ENCODE data around the gene KCNQ1OT1.

KCNQ1OT1 gene

GRCh38 chr11:2566223-2567025 lies 133.4 kb downstream of the KCNQ1OT1 start:
- no peak for DNase-seq

DNA sequence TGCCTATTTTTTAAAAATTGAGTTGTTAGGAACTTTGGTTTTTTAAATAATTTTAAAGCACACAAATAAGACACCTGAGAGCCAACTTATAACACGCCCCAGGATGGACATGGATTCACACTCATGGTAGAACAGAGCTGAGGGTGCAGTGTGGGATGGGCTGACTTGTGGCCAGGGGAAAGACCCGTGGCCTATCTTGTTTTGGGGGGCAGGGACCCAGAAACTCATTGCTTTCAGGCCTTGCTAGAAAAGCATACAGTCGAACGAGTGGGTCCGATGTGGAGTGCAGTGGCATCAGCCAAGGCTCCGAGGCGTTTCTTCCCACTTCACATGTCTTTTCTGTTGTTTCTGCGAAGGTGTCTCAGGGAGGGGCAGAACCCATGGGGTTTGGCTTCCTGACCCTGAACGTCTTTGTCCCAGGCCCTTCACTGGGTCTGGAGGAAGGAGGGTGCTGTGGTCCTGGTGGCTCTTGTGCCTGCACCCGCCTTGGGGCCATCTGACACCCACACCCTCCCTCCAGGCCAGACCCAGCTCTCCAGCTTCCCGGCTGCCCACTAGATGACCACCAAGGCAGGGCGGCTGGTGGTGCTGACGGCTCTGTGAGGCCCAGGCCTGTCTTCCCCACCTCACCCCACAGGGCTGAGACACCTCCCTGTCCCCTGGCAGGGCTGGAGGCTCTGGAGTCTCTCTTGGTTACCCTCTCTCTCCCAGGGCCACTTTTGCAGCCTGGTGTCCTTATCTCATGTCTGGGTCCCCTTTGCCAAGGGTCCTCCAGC lies 134.2 kb downstream of the KCNQ1OT1 start:
- no peak for DNase-seq

GRCh38 chr11:2564588-2565425 lies 135.0 kb downstream of the KCNQ1OT1 start:
- DNase-seq, result no peak

DNA sequence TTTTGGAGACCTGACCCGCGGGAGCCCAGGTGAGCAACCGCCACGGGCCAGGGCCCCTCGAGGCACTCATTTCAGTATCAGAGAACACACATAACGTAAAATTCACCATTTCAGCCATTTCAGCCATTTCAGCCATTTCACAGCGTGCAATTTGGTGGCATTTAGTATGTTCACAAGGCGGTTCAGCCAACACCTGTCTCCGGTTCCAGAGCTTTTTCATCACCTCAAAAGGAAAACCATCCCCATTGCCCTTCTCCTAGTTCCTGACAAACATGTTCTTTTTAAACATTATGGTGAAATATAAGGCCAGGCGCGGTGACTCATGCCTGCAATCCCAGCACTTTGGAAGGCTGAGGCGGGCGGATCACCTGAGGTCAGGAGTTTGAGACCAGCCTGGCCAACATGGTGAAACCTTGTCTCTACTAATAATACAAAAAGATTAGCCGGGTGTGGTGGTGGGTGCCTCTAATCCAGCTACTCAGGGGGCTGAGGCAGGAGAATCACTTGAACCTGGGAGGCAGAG lies 135.7 kb downstream of the KCNQ1OT1 start:
- DNase-seq, result no peak

DNA sequence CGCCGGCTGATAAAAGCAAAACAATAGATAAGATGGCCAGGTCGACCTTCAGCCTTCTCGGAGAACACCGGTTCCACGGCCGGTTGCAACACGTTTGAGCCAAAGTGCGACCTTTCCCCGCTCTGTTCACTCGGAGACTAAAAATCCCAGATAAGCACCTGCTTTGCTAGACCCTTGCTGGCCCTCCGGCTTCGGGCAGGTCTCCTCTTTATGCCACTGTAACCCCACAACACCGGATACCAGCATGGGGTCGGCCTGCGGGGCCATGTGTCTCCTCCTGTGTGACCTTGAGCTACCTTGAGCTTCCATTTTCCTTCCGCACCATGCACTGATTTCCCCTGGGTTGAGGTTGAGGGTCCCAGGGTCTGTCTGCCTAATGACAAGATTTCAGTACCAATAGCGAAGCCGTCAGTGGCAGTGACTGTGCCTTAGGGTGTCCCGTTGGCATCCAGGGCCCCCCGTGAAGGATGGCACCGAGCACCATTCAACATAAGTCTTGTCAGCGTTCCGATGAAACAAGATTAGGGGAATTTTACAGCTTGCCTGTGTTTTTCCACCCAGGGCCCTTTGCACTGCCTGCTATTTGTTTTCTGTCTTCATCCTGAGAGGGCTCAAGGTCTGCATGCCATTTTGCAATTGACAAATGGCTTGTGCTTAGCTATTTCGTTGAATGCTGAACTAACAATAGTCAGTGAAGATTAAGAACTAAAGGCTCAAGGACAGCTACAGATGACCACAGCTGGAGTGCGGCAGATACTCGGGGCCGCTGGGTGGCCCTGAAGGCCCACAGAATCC lies 136.4 kb downstream of the KCNQ1OT1 start:
- DNase-seq, result no peak

GRCh38 chr11:2562890-2563212 lies 136.9 kb downstream of the KCNQ1OT1 start:
- DNase-seq, result no peak

DNA sequence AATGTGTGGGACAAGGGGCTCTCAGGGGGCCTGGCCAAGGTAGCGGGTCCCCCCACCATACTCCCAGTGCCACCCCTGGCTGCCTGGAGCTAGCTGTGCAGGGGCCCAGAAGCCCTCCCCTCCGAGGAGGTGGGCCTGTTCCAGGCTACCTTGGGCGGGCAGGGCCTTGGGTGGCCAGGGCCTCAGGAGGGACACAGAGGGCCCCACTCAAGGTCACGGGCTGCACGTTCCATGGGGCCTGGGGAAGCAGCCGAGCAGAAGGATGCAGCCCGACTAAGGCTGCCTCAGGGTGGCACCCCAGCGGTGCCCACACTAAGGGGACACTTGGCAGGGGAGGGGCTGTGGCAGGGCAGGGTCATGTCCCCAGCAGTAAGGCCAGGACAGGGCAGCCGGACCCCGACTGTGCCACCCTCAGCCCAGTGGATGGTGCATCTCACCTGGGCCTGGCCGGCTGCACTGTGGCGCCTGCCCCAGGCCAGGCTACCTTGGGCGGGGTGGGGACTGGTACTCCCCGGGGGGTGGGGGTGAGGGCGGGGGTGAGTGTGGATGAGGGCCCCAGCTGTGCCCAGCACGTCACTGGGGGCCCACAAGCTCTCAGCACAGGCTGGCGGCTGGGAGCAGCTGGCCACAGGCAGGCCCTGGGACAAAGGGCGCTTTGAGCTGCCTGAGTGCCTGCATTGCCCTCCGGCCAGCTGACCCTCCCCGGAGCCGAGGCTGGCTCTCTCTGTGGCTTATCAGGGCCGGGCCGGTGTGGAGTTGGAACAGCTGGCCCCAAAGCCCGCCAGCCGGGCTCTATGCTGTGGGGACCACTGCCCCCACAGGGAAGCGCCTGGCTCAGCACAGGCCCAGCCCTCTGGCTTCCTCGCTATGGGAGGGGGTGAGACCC lies 137.9 kb downstream of the KCNQ1OT1 start:
- DNase-seq, result no peak

DNA sequence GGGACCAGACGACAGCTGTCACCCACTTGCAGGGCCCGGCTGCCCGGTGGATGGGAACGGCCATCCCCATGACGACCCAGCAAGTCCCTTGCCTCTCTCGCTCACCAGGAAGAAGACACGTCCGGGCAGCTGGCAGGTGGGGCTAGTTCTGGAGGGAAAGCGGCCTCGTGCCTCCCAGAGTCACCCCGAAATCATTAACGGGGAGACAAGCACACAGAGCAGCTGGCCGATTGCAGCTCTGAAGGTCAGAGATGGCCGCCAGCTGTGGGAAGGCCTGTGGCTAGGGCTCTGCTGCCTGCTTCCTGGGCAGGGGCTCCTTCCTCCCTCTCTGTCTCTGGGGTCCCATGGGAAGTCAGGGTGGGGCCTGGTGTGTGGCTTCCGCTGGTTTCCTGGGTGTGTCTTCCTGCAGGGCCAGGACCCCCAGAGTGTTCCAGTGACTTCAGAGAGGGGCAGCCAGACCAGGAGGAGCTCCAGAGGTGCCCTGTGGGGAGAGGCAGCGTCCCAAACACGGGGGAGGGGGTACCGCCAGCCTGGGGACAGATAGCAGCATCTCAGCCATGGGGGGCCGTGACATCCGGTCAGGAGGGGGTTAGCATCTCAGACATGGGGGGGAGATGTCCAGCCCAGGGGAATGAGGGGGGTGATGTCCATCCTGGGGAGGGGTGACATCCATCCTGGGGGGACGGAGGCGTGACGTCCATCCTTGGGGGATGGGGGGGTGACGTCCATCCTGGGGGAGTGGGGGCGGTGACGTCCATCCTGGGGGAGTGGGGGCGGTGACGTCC lies 140.1 kb downstream of the KCNQ1OT1 start:
- DNase-seq, result no peak

GRCh38 chr11:2558861-2559526 lies 140.8 kb downstream of the KCNQ1OT1 start:
- DNase-seq, result no peak

DNA sequence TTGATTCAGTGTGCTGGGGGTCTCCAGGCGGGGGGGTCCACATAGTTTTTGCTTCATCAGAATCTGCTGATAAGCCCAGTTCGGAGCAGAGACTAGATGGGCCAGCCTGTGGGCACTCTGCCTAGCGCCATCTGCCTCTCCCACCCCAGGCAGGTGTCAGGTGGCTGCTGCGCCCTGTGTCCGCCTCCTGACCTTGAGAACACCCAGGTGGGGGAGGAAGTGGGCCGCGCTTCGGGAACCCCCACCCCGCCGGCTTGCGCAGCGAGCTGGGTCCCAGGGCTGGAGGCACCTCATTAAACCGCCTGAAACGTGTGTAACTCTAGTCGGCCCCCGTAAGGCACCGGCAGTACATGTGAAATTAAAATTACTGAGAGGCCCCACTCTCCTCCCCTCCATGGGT lies 141.4 kb downstream of the KCNQ1OT1 start:
- DNase-seq, result no peak
